SIG-M5 (cell line): Measurements from ENCODE around the gene CEP170.
A peak's percentile ranks its signal among the peaks of the same experiment; 100 is the strongest.

Experiments
- DNase-seq: peaks from one replicate; lab custom pipeline; 2025; lab: John Stamatoyannopoulos, UW

The CEP170 gene

GRCh38 chr1:243267914-243268653, 13.0 kb upstream of the CEP170 start:
- peak; percentile 73 for DNase-seq

- peak; percentile 62 for DNase-seq
Measured at GRCh38 chr1:243267471-243267880, 12.4 kb upstream of the CEP170 start.

- no peak for DNase-seq
Measured at GRCh38 chr1:243266231-243266630, 11.2 kb upstream of the CEP170 start.

GRCh38 chr1:243264717-243265116, 9.6 kb upstream of the CEP170 start:
- DNase-seq: peak; percentile 87

GRCh38 chr1:243261390-243261789, 6.3 kb upstream of the CEP170 start:
- DNase-seq: no peak

GRCh38 chr1:243260221-243260880, 5.3 kb upstream of the CEP170 start:
- no peak for DNase-seq

- no peak for DNase-seq
Measured at GRCh38 chr1:243258731-243259130, 3.6 kb upstream of the CEP170 start.

GRCh38 chr1:243257189-243257588, 2.1 kb upstream of the CEP170 start:
- no peak for DNase-seq

- no peak for DNase-seq
Measured at GRCh38 chr1:243256590-243256989, 1.5 kb upstream of the CEP170 start.

- DNase-seq: peak; percentile 100
Measured at GRCh38 chr1:243255791-243256512, 871 bp upstream of the CEP170 start, which contains the start of gene SDCCAG8. SDCCAG8 (plus strand) TSS chr1:243256041; CDS start chr1:243256174, 133 bp downstream.

- peak; percentile 45 for DNase-seq
Measured at GRCh38 chr1:243254233-243254926, 701 bp downstream of the CEP170 start.

GRCh38 chr1:243253926-243254232, 1.2 kb downstream of the CEP170 start:
- no peak for DNase-seq

- no peak for DNase-seq
Measured at GRCh38 chr1:243253211-243253925, 1.7 kb downstream of the CEP170 start.

GRCh38 chr1:243251539-243251938, 3.5 kb downstream of the CEP170 start:
- DNase-seq: no peak

- no peak for DNase-seq
Measured at GRCh38 chr1:243250102-243250501, 5.0 kb downstream of the CEP170 start.

- DNase-seq: no peak
Measured at GRCh38 chr1:243249214-243249613, 5.9 kb downstream of the CEP170 start.

- DNase-seq: no peak
Measured at GRCh38 chr1:243247901-243248300, 7.2 kb downstream of the CEP170 start.

GRCh38 chr1:243246916-243247315, 8.2 kb downstream of the CEP170 start:
- DNase-seq: peak; percentile 38

- DNase-seq: no peak
Measured at GRCh38 chr1:243244432-243244841, 10.6 kb downstream of the CEP170 start.

GRCh38 chr1:243236604-243237252, 18.4 kb downstream of the CEP170 start:
- no peak for DNase-seq

GRCh38 chr1:243234978-243235647, 20.0 kb downstream of the CEP170 start:
- no peak for DNase-seq
